GM10266 (cell line): ENCODE results near the gene TINAGL1.

ENCODE experiments used
- DNase-seq: peaks from one replicate; pipeline ENCODE4 v3.0.0; 2012; ENCODE audit errors: extremely low spot score
- CTCF ChIP-seq: IDR thresholded peaks from 2 replicates; pipeline ENCODE4 v1.5.1; 2012; ENCODE audit warnings: mild to moderate bottlenecking, low read depth; ENCODE audit not compliant: control insufficient read depth, insufficient read depth; ENCODE audit errors: missing control alignments

The TINAGL1 gene

GRCh38 chr1:31627301-31627929 lies 51.1 kb downstream of the TINAGL1 start:
- no peak for DNase-seq
- no peak for TF ChIP-seq CTCF

- TF ChIP-seq CTCF = no peak
- DNase-seq = no peak
Measured at GRCh38 chr1:31627930-31628559, 51.7 kb downstream of the TINAGL1 start.

- no peak for DNase-seq
- TF ChIP-seq CTCF = no peak
Measured at GRCh38 chr1:31628931-31629556, 52.7 kb downstream of the TINAGL1 start.

GRCh38 chr1:31632649-31633048 lies 56.3 kb downstream of the TINAGL1 start:
- no peak for TF ChIP-seq CTCF
- DNase-seq = no peak

GRCh38 chr1:31633117-31633516 lies 56.8 kb downstream of the TINAGL1 start:
- no peak for DNase-seq
- peak; percentile 39 for TF ChIP-seq CTCF
